ENCODE measurements around the gene NEU1.

NEU1 gene

DNA sequence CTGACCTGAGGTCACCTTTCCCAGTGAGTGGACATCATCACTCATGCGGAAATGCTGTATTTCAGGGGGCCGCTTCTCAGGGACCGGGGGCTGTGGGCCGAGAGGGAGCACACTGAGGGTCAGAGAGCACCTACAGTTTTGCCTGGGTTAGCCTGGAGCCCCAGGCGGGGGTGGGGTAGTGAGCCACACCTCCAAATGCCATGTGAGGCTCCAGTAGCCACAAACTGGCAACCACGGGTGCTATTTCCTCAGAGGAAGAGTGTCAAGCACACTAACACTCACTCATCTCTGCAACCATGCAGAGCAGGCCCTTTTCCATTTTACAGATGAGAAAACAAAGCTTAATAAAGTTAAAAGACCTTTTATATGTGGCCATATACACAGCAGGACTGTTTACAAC lies 30.2 kb upstream of the NEU1 start:
- no peak for DNase-seq

DNA sequence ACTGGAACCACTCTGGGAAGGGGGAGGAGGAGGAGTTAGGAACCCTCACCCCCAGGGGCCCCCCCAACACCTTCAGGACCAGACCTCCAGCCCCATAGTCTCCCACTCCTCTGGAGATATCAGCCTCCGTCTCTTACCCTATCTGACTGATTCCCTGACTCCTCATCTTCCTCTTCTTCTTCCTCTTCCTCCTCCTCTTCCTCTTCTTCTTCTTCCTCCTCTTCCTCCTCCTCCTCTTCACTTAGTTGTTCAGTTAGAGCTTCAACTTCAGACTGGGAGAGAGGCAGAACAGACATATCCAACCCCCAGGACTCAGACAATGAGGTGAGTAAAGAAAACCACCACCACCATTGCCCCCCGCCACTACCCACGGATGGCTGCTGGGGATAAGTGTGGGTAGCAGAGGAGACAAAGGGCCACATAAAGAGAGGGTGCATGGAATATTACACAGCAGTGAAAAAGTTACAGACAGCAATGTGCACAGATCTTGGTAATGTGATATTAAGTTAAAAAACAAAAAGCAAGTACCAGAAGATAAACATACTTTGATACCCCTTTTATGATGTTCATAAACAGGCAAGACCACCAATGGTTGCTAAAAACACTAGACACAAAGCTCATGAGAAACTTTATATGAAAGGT lies 26.8 kb upstream of the NEU1 start:
- DNase-seq, result no peak

DNA sequence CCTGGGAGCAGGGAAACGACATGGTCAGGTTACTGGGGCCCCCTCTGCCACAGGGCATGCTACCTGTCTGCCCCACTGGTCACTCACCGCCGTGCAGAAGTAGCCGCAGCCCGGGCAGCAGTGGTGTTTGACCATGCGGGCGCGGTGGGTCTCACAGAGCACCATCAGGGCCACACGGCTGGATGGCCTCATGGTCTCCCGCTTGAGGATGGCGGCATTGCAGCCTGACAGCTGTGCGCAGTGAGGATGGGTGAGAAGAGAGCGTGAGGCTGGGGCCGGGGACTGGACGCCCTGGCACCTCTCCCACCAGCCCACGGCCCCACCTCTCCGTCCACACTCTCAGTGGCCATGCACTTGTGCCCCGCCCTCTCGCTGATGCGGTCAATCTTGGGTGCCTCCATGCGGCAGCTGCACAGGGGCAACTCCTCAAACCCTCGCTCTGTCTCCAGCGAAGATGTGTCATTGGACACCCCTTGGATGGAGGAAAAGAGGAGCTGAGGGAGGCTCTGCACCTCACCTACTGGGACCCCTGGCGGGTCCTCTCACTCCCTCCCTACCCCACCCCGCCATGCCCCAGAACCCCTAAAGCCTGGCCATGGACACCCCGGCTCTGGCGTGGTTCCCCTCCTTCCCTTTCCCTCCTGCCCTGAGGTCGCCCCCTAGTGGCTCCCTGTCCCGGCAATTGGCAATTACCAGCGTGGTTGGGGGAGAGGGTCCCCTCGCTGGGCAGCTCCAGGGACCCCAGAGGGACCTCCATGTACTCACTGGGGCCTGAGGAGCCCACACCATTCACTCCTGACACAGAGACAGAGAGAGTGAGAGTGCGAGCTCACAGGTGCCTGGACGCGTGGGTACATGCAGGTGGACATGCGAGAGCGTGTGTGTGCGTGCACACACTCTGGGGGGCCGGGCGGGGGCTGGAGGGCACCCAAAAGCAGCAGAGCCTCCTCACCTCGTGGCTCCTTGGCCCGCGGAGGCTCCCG lies 25.9 kb upstream of the NEU1 start:
- DNase-seq, result peak; percentile 39

DNA sequence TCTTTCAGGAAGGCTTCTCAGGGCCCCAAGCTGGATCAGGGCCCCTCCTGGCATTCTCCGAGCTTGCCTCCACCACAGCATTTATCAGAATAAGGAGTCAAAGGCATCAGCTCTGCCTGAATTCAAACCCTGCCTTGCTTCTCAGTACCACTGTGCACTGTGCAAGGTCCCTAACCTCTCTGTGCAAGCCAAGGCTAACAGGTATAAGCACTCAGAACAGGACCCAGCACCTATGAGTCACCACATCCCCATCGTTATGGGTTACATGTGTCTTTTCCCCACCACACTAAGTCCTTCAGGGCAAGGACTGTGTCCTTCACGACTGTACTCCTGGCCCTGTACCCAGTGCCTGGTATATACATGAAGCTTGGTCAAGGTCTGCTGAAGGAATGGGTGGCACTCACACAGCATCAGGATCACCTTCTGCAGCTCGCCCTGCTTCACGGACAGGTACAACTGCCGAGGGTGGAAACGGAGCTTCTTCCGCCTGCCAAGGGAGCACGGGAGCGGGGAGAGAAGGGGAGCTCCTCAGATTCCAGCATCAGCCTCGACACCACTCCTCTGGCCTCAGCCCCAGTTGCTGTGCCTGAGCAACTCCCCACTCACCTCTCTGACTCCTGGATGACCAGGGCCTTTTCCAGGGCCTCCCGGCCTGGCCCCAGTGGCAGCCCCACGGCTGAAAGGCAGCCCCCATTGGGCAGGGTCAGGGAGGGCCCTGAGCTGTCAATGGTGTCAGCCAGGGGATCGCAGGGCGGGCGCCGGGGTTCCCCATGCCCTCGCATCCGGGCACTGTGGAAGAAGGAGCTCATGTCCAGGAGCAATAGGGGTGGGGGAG lies 24.8 kb upstream of the NEU1 start:
- no peak for DNase-seq

- no peak for DNase-seq
Measured at GRCh38 chr6:31886541-31886991, 23.9 kb upstream of the NEU1 start.

GRCh38 chr6:31884528-31885035 lies 22.0 kb upstream of the NEU1 start:
- DNase-seq, result no peak

- DNase-seq, result no peak
Measured at GRCh38 chr6:31883676-31884075, 21.1 kb upstream of the NEU1 start.

DNA sequence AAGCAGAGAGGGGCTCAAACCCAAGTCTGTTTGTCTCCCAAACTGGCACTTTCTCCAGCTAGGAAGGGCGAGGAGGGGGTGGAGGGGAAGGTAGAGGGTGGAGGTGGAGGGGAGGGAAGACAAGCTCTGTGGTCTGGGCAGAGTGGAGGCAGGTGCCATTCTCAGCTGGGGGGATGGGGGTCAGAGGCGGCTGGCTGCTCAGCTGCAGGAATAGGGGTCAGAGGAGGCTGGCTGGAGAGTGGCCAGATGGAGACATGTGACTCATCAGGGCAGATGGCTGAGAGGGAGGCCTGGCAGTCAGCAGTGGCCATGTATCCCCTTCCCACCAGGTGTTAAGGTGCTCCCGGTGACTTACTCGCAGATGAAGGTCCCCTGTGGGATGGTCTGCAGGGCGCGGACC lies 19.7 kb upstream of the NEU1 start:
- no peak for DNase-seq

- DNase-seq, result no peak
Measured at GRCh38 chr6:31881136-31881859, 18.7 kb upstream of the NEU1 start.

DNA sequence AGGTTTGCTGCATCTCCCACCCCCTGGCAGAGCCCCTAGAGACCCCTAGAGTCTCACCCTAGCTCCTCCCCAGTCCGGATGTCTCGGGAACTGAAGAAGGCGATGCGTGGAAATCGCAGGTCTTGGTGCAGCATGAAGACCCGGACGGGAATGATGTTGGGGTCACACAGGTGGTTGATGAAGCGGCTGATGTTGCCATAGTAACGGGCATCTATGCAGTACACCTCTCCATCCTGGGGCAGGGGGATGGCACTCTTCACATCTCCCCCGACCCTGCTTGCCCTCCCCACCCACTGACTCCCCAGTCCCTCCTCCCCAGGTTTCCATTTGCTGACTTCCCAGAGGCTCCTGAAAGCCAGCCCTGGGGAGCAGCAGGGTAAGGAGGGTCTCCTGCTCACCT lies 18.0 kb upstream of the NEU1 start:
- no peak for DNase-seq

- DNase-seq, result no peak
Measured at GRCh38 chr6:31879901-31880300, 17.3 kb upstream of the NEU1 start.

DNA sequence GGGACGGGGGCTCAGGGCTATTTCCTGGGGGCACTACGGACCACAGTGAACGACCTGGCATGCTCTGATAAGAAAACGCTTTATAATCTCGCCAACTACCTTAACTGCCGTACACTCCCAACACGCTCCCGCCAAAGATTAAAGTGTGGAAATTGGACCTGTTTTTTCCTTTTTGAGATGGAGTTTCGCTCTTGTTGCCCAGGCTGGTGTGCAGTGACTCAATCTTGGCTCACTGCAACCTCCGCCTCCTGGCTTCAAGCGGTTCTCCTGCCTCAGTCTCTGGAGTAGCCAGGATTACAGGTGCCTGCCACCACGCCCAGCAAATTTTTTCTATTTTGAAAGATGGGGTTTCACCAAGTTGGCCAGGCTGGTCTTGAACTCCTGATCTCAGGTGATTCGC lies 16.5 kb upstream of the NEU1 start:
- DNase-seq, result no peak

- no peak for DNase-seq
Measured at GRCh38 chr6:31878726-31879125, 16.1 kb upstream of the NEU1 start, which contains the start of gene SLC44A4. SLC44A4 (minus strand) TSS chr6:31878997; CDS start chr6:31878980, 17 bp downstream.

DNA sequence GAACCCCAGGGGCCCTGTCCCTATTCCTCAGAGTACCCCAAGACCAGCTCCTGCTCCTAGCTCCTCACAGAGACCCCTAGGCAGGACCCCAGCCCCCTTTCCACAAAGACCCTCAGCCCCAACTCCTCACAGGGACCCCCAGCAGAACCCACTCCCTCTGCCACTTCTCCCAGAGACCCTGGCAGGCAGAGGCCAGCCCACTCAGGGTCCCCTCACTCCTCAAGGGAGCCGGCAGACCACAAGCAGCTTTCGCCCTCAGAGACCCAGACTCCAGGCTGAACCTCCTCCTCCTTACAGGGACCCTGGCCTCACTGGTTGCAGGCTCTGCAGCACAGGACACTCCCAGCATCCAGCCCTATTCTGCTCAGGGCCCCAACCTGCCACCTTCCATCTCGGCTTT lies 15.6 kb upstream of the NEU1 start:
- no peak for DNase-seq

GRCh38 chr6:31877651-31878161 lies 15.1 kb upstream of the NEU1 start:
- no peak for DNase-seq

DNA sequence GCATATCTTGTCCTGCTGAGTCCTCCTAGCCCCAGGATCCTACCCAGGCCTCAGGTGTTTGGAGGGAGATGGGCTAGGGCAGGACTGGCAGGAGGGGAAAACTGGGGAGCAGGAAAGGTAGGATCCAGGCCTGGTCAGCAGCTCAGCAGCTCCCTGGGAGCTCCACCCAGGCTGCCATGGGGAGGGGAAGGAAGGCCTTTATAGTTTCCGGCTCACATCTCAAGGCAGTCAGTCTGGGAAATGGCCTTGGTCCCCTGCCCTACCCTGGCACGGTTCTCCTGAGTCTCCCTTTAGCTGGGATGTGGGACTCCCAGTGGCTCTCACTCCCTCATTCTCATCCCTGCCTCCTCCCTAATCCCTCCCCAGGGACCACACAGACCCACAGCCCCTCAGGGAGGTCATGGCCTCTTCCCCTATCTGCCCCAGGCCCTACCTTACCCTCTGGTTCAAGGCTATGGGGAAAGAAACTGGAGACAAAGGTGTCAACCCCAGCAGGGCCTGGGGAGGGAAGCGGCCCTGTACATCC lies 14.6 kb upstream of the NEU1 start:
- no peak for DNase-seq

- no peak for DNase-seq
Measured at GRCh38 chr6:31876357-31876756, 13.7 kb upstream of the NEU1 start.

GRCh38 chr6:31875877-31876276 lies 13.3 kb upstream of the NEU1 start:
- no peak for DNase-seq

DNA sequence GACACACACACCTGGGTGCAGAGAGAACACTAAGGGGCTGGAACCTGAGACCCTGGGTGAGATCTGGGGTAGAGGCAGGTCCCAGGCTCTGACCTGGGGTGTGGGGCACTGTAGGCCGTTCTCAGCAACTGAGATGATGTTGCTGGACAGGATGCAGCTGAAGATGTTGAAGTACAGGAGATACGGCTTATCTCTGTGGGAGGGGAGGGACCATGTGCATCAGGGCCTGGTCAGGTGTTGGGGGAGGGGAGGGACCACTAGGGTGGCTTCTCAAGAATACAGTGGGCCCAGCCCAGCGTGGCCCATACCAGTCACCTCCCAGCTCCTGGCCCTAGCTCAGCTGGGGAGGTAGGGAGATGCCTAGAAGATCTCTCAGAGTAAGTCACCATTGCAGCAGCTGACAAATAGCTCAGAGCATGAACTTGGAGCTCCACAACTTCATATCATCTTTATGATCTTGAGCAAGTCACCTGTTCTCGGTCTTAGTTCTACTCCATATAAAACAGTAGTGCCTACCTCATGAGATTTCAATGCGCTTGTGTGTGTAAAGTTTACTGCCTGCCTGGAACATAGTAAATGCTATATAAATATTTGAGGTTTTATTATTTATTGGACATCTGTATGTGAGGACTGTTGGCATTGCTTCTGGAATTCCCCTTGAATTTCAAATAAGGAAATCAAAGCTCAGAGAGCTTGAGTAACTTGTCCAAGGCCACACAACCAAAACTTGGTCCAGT lies 12.4 kb upstream of the NEU1 start:
- DNase-seq, result no peak

DNA sequence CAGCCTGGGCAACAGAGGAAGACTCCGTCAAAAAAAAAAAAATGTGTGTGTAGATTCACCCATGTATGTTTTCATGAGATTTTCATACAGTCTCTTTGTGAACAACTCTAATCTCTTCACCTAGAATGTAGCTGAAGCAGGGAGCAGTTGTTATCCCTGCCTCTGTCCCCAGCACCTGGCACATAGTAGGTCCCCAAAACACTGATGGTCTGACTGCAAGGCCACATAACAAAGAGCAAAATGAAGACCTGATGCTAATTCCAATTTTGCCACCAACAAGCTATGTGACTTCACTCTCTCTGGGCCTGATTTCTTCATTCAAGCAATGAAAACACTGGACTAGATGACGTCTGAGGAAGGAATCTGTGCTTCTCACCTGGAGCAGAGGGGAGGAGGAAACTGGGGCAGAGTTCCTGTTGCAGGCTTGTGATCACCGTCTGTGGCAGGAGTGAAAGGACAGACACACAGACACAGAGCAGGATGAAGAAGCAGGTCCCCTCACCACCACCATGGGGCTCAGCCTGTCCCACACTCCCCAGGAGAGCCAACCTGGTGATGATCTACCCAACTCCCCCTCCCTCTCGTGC lies 11.6 kb upstream of the NEU1 start:
- DNase-seq, result no peak

Measured in CD4-positive, alpha-beta T cell treated with Interleukin-15 for 1 hour (primary cell).